ENCODE results near the gene RNF181.
"Not testable (repeated sequence)": the region's sequence is repeated elsewhere in the genome, so short reads cannot be mapped to it uniquely, and the experiment has no call there.

RNF181 gene

DNA sequence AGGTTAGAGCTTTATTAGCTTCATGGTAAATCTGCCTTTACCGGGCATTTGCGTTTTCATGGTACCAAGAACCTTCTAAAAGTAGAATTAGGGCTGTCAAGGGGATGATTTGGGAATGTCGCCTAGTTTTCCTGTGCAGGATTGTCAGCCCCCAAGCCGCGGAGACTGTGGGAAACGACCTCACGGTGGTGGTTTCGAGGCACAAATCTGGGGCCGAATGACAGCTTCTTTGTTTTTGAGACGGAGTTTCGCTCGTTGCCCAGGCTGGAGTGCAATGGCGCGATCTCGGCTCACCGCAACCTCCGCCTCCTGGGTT lies 19.8 kb downstream of the RNF181 start:
- Histone ChIP-seq H3K23ac (ENCODE audit: low read length) (no peak overlapping the region), H3K4me1 (ENCODE audit: control insufficient read depth, low read depth, low read length) (peaks cover 2% of the 10 kb centered on the region), H3K56ac (ENCODE audit: low read length) (peak overlapping the region; percentile 50), H3K4me2 (ENCODE audit: low read length) (no peak overlapping the region), H3K27ac (ENCODE audit: low read depth, low read length) (no peak overlapping the region), H3K4me3 (ENCODE audit: low read length) (no peak overlapping the region), H3K27me3 (ENCODE audit: insufficient read depth, low read length, poor library complexity) (no peaks in the 10 kb centered on the region), H3K79me1 (ENCODE audit: low read length) (peaks cover 11% of the 10 kb centered on the region), H3K18ac (ENCODE audit: low read length) (no peak overlapping the region), H2BK15ac (replicated peaks; ENCODE audit: low read depth) (no peak overlapping the region), H3K4ac (ENCODE audit: low read depth, low read length) (no peak overlapping the region), H3K9ac (ENCODE audit: low read length) (no peak overlapping the region), H3K36me3 (ENCODE audit: control insufficient read depth, insufficient read depth, low read length) (peaks cover 2% of the 10 kb centered on the region), H2BK120ac (ENCODE audit: low read depth, low read length) (no peak overlapping the region), H2BK5ac (ENCODE audit: low read length) (no peak overlapping the region), H3K79me2 (ENCODE audit: control insufficient read depth, insufficient read depth, low read length) (peaks cover 29% of the 10 kb centered on the region), H2AK5ac (ENCODE audit: low read length) (no peak overlapping the region), H4K5ac (ENCODE audit: low read length) (no peak overlapping the region), H4K8ac (ENCODE audit: low read depth, low read length) (no peak overlapping the region)
- WGBS (ENCODE audit: extremely low coverage, insufficient coverage, low lambda C conversion rate), result no CpG with 5 or more reads among the region's 17 CpGs
- no peak for DNase-seq

GRCh38 chr2:85617723-85618122 lies 22.2 kb downstream of the RNF181 start:
- not testable (repeated sequence) for H2BK120ac ChIP-seq (ENCODE audit: low read depth, low read length); H2AK5ac ChIP-seq (ENCODE audit: low read length); H4K5ac ChIP-seq (ENCODE audit: low read length); H3K4me1 ChIP-seq (ENCODE audit: control insufficient read depth, low read depth, low read length); H2BK15ac ChIP-seq (replicated peaks; ENCODE audit: low read depth); H3K18ac ChIP-seq (ENCODE audit: low read length); H3K4ac ChIP-seq (ENCODE audit: low read depth, low read length); H4K8ac ChIP-seq (ENCODE audit: low read depth, low read length); H3K27me3 ChIP-seq (ENCODE audit: insufficient read depth, low read length, poor library complexity); DNase-seq; H3K4me3 ChIP-seq (ENCODE audit: low read length); H3K27ac ChIP-seq (ENCODE audit: low read depth, low read length); H3K4me2 ChIP-seq (ENCODE audit: low read length); H2BK5ac ChIP-seq (ENCODE audit: low read length); H3K23ac ChIP-seq (ENCODE audit: low read length); H3K36me3 ChIP-seq (ENCODE audit: control insufficient read depth, insufficient read depth, low read length)
- Histone ChIP-seq H3K79me2 (ENCODE audit: control insufficient read depth, insufficient read depth, low read length) (peaks cover 22% of the 10 kb centered on the region), H3K56ac (ENCODE audit: low read length) (peak overlapping the region; percentile 0), H3K9ac (ENCODE audit: low read length) (peak overlapping the region; percentile 97), H3K79me1 (ENCODE audit: low read length) (peaks cover 12% of the 10 kb centered on the region)
- WGBS (ENCODE audit: extremely low coverage, insufficient coverage, low lambda C conversion rate), result no CpG with 5 or more reads among the region's 5 CpGs

GRCh38 chr2:85619617-85620016 lies 24.1 kb downstream of the RNF181 start:
- Histone ChIP-seq H3K23ac (ENCODE audit: low read length) (no peak overlapping the region), H2BK120ac (ENCODE audit: low read depth, low read length) (no peak overlapping the region), H3K79me2 (ENCODE audit: control insufficient read depth, insufficient read depth, low read length) (peaks cover 22% of the 10 kb centered on the region), H3K36me3 (ENCODE audit: control insufficient read depth, insufficient read depth, low read length) (peaks cover 15% of the 10 kb centered on the region), H3K56ac (ENCODE audit: low read length) (no peak overlapping the region), H3K4ac (ENCODE audit: low read depth, low read length) (no peak overlapping the region), H3K27me3 (ENCODE audit: insufficient read depth, low read length, poor library complexity) (no peaks in the 10 kb centered on the region), H3K4me1 (ENCODE audit: control insufficient read depth, low read depth, low read length) (peaks cover 2% of the 10 kb centered on the region), H2BK5ac (ENCODE audit: low read length) (no peak overlapping the region), H2AK5ac (ENCODE audit: low read length) (no peak overlapping the region), H4K5ac (ENCODE audit: low read length) (no peak overlapping the region), H2BK15ac (replicated peaks; ENCODE audit: low read depth) (no peak overlapping the region), H3K4me2 (ENCODE audit: low read length) (no peak overlapping the region), H3K4me3 (ENCODE audit: low read length) (no peak overlapping the region), H3K9ac (ENCODE audit: low read length) (no peak overlapping the region), H4K8ac (ENCODE audit: low read depth, low read length) (no peak overlapping the region), H3K79me1 (ENCODE audit: low read length) (peaks cover 12% of the 10 kb centered on the region), H3K18ac (ENCODE audit: low read length) (no peak overlapping the region), H3K27ac (ENCODE audit: low read depth, low read length) (no peak overlapping the region)
- no peak for DNase-seq
- no CpG with 5 or more reads among the region's 6 CpGs for WGBS (ENCODE audit: extremely low coverage, insufficient coverage, low lambda C conversion rate)

DNA sequence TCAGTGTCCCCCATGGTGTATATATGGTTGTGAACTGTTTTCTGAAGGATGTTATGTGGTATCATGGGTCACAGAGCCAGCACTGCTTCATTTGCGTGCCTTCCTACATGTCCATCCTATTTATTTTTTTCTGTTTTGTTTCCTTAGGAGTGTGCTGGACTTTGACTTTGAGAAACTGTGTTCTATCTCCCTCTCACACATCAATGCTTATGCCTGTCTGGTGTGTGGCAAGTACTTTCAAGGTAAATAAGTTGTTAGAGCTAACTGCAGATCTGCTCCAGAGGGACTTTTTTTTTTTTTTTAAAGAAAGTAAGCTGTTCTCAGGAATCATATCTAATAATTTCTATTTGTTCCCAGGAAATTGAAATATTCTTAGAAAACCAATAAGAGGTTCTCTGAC lies 25.8 kb downstream of the RNF181 start:
- H3K9ac ChIP-seq (ENCODE audit: low read length), result no peak overlapping the region
- H3K79me1 ChIP-seq (ENCODE audit: low read length), result peaks cover 12% of the 10 kb centered on the region
- H3K23ac ChIP-seq (ENCODE audit: low read length), result no peak overlapping the region
- H2BK120ac ChIP-seq (ENCODE audit: low read depth, low read length), result no peak overlapping the region
- H3K4me2 ChIP-seq (ENCODE audit: low read length), result no peak overlapping the region
- H3K18ac ChIP-seq (ENCODE audit: low read length), result no peak overlapping the region
- no peak overlapping the region for H4K5ac ChIP-seq (ENCODE audit: low read length)
- no peak overlapping the region for H3K56ac ChIP-seq (ENCODE audit: low read length)
- H2AK5ac ChIP-seq (ENCODE audit: low read length), result no peak overlapping the region
- H4K8ac ChIP-seq (ENCODE audit: low read depth, low read length), result no peak overlapping the region
- H3K27me3 ChIP-seq (ENCODE audit: insufficient read depth, low read length, poor library complexity), result no peaks in the 10 kb centered on the region
- no peak overlapping the region for H3K27ac ChIP-seq (ENCODE audit: low read depth, low read length)
- no CpG with 5 or more reads among the region's 1 CpG for WGBS (ENCODE audit: extremely low coverage, insufficient coverage, low lambda C conversion rate)
- no peak overlapping the region for H3K4me3 ChIP-seq (ENCODE audit: low read length)
- no peak for DNase-seq
- no peak overlapping the region for H3K4ac ChIP-seq (ENCODE audit: low read depth, low read length)
- peaks cover 2% of the 10 kb centered on the region for H3K4me1 ChIP-seq (ENCODE audit: control insufficient read depth, low read depth, low read length)
- no peak overlapping the region for H2BK5ac ChIP-seq (ENCODE audit: low read length)
- H3K79me2 ChIP-seq (ENCODE audit: control insufficient read depth, insufficient read depth, low read length), result peaks cover 19% of the 10 kb centered on the region
- peaks cover 22% of the 10 kb centered on the region for H3K36me3 ChIP-seq (ENCODE audit: control insufficient read depth, insufficient read depth, low read length)
- no peak overlapping the region for H2BK15ac ChIP-seq (replicated peaks; ENCODE audit: low read depth)

GRCh38 chr2:85623991-85624390 lies 28.4 kb downstream of the RNF181 start:
- Histone ChIP-seq H3K36me3 (ENCODE audit: control insufficient read depth, insufficient read depth, low read length) (peaks cover 26% of the 10 kb centered on the region), H2AK5ac (ENCODE audit: low read length) (no peak overlapping the region), H3K4ac (ENCODE audit: low read depth, low read length) (no peak overlapping the region), H3K4me2 (ENCODE audit: low read length) (no peak overlapping the region), H3K79me2 (ENCODE audit: control insufficient read depth, insufficient read depth, low read length) (peaks cover 2% of the 10 kb centered on the region), H3K18ac (ENCODE audit: low read length) (no peak overlapping the region), H2BK5ac (ENCODE audit: low read length) (no peak overlapping the region), H2BK15ac (replicated peaks; ENCODE audit: low read depth) (no peak overlapping the region), H3K4me3 (ENCODE audit: low read length) (no peak overlapping the region), H4K5ac (ENCODE audit: low read length) (no peak overlapping the region), H3K79me1 (ENCODE audit: low read length) (peaks cover 6% of the 10 kb centered on the region), H3K27me3 (ENCODE audit: insufficient read depth, low read length, poor library complexity) (no peaks in the 10 kb centered on the region), H3K23ac (ENCODE audit: low read length) (no peak overlapping the region), H3K56ac (ENCODE audit: low read length) (no peak overlapping the region), H3K27ac (ENCODE audit: low read depth, low read length) (no peak overlapping the region), H3K9ac (ENCODE audit: low read length) (no peak overlapping the region), H4K8ac (ENCODE audit: low read depth, low read length) (no peak overlapping the region), H3K4me1 (ENCODE audit: control insufficient read depth, low read depth, low read length) (no peaks in the 10 kb centered on the region), H2BK120ac (ENCODE audit: low read depth, low read length) (no peak overlapping the region)
- no peak for DNase-seq
- WGBS (ENCODE audit: extremely low coverage, insufficient coverage, low lambda C conversion rate), result no CpG with 5 or more reads among the region's 5 CpGs

DNA sequence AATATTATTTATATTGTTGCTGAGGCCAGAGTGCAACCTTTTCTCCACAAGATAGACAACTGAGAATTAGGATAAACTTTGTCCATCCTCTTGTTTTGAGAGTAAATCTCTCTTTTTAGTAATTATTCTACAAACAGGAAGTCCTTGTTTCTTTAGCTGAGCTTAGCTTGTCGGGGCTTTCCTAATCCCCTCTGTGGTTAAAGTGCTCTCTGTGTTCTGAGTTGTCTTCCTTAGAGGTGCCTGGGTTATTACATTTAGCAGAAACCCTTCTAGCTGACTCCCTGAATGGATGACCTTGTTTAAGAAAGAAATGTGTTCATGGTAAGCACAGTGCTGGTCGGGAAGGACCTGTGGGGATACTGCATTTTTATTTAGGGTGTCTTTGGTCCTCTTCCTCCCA lies 33.1 kb downstream of the RNF181 start:
- H4K8ac ChIP-seq (ENCODE audit: low read depth, low read length), result no peak overlapping the region
- DNase-seq, result no peak
- no peaks in the 10 kb centered on the region for H3K79me2 ChIP-seq (ENCODE audit: control insufficient read depth, insufficient read depth, low read length)
- H2AK5ac ChIP-seq (ENCODE audit: low read length), result no peak overlapping the region
- no peak overlapping the region for H3K18ac ChIP-seq (ENCODE audit: low read length)
- H2BK5ac ChIP-seq (ENCODE audit: low read length), result no peak overlapping the region
- no peak overlapping the region for H3K23ac ChIP-seq (ENCODE audit: low read length)
- no peak overlapping the region for H4K5ac ChIP-seq (ENCODE audit: low read length)
- no peak overlapping the region for H2BK15ac ChIP-seq (replicated peaks; ENCODE audit: low read depth)
- H3K9ac ChIP-seq (ENCODE audit: low read length), result no peak overlapping the region
- no peaks in the 10 kb centered on the region for H3K4me1 ChIP-seq (ENCODE audit: control insufficient read depth, low read depth, low read length)
- H3K4me2 ChIP-seq (ENCODE audit: low read length), result no peak overlapping the region
- H3K79me1 ChIP-seq (ENCODE audit: low read length), result no peaks in the 10 kb centered on the region
- peaks cover 27% of the 10 kb centered on the region for H3K36me3 ChIP-seq (ENCODE audit: control insufficient read depth, insufficient read depth, low read length)
- H3K56ac ChIP-seq (ENCODE audit: low read length), result no peak overlapping the region
- H3K4me3 ChIP-seq (ENCODE audit: low read length), result no peak overlapping the region
- no peak overlapping the region for H3K4ac ChIP-seq (ENCODE audit: low read depth, low read length)
- H2BK120ac ChIP-seq (ENCODE audit: low read depth, low read length), result no peak overlapping the region
- no CpG with 5 or more reads among the region's 2 CpGs for WGBS (ENCODE audit: extremely low coverage, insufficient coverage, low lambda C conversion rate)
- no peak overlapping the region for H3K27ac ChIP-seq (ENCODE audit: low read depth, low read length)
- no peaks in the 10 kb centered on the region for H3K27me3 ChIP-seq (ENCODE audit: insufficient read depth, low read length, poor library complexity)
